GM12875 (cell line): ENCODE measurements around the gene PPM1N.

Experiments used
- H3K4me3 ChIP-seq: one replicate; pipeline ENCODE4 v1.5.1; 2011; ENCODE audit warnings: low read depth, low read length, control low read depth
- CTCF ChIP-seq: IDR thresholded peaks from 2 replicates; pipeline ENCODE4 v1.5.1; 2011; ENCODE audit warnings: low read depth, mild to moderate bottlenecking, control low read depth, inconsistent platforms, low read length, moderate library complexity, borderline replicate concordance; ENCODE audit not compliant: insufficient read depth

The PPM1N gene

GRCh38 chr19:45498411-45499195 lies at the start of gene PPM1N:
TSS of gene PPM1N (plus strand) at chr19:45498443. CDS start at chr19:45498473, 30 bp downstream.
- H3K4me3 ChIP-seq = peak within 1 kb of the TSS; percentile 36
- TF ChIP-seq CTCF = peak; percentile 62

- H3K4me3 ChIP-seq = no peak overlapping the region
- TF ChIP-seq CTCF = no peak
Measured at GRCh38 chr19:45448887-45449299, 49.4 kb upstream of the PPM1N start.

- peak overlapping the region; percentile 53 for H3K4me3 ChIP-seq
- TF ChIP-seq CTCF = no peak
Measured at GRCh38 chr19:45450012-45450333, 48.3 kb upstream of the PPM1N start.

GRCh38 chr19:45451131-45451849 lies 47.0 kb upstream of the PPM1N start:
- TF ChIP-seq CTCF = no peak

GRCh38 chr19:45451850-45452387 lies 46.3 kb upstream of the PPM1N start:
- no peak overlapping the region for H3K4me3 ChIP-seq
- no peak for TF ChIP-seq CTCF

More at GRCh38 chr19:45451131-45451849, 47.0 kb upstream of the PPM1N start:
- peak overlapping the region; percentile 73 for H3K4me3 ChIP-seq

- no peak for TF ChIP-seq CTCF
- H3K4me3 ChIP-seq = no peak overlapping the region
Measured at GRCh38 chr19:45455707-45456499, 42.3 kb upstream of the PPM1N start.
